GM18520 (cell line): ENCODE data around the gene SEC11A.
"Not testable (repeated sequence)": the region's sequence is repeated elsewhere in the genome, so short reads cannot be mapped to it uniquely, and the experiment has no call there.

ENCODE experiments used
- ATAC-seq: cut with Tn5 transposase; IDR thresholded peaks from one replicate; pipeline ENCODE4 v1.9.1; 2021; ENCODE audit not compliant: unreplicated experiment

The SEC11A gene

DNA sequence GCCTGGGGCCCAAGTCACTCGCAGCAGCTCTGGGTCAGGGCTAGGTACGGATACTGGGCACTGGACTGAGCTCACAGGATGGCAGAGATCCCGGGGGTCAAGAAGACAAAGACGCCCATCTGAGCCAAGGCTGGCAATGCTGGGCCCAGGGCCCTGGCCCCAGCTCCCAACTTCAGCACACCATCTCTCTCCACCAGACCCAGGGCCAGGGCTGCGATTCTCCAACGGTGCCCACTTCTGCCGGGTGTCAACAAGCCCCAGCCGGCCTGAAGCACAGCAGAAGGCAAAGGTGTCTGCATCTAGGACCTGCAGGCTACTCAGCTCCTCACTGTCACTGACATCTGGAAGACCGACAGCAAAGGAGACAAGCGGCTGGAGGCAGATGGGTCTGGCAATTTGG lies 70.4 kb downstream of the SEC11A start:
- no peak for ATAC-seq

DNA sequence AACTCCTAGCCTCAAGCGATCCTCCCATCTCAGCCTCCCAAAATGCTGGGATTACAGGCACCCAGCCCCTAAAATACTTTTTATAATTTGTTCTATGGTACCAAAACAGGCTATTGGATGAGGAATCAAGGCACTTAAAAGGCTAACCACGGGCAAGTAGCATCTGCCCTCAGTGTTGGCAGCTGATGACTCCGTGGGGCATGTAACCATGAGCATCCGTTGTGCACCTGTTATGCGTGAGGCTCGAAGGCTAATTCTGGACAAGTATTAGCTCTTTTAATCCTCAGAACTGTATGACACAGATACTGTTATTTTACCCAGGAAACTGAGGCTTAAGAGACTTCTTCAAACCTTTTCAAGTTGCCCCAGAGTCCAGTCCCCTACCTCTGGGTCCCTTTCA lies 72.1 kb downstream of the SEC11A start:
- ATAC-seq, result no peak

DNA sequence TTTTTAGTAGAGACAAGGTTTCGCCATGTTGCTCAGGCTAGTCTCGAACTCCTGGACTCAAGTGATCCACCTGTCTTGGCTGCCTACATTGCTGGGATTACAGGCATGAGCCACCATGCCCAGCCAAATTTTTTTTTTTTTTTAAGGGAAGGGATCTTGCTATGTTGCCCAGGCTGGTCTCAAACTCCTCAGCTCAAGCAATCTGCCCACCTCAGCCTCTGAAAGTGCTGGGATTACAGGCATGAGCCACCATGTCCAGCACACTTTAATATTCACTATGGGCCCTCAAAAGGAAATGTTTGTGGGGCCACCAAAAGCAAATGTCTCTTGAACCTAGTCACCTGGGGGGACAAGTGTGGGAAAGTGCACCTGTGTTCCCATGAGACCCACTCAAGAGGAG lies 73.3 kb downstream of the SEC11A start:
- not testable (repeated sequence) for ATAC-seq

DNA sequence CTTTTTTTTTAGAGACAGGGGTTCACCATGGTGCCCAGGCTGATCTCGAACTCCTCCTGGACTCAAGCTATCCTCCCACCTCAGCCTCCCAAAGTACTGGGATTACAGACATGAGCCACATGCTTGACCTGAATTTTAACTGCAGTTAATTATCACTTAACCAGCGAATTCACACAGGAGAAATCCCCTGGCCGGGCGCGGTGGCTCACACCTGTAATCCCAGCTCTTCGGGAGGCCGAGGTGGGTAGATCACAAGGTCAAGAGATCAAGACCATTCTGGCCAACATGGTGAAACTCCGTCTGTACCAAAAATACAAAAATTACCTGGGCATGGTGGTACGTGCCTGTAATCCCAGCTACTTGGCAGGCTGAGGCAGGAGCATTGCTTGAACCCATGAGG lies 74.1 kb downstream of the SEC11A start:
- ATAC-seq, result not testable (repeated sequence)

DNA sequence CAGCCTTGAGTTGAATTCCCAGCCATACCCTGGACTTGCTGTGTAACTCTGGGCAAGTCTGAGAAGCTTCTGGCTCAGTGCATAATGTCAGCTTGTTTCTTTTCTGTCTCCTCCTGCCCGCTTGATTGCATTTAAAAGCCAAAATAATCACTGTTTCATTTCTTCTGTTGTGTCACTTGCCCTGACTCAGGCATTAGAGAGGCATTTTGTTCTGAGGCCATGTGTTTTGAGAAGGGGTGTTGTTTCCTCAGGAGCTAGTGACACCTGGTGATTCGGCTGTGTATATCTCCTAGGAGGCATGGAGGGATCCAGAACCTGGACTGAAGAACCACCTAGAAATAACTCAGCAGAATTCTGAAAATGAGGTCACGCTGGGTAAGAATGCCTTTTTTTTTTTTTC lies 77.8 kb downstream of the SEC11A start:
- ATAC-seq, result no peak

DNA sequence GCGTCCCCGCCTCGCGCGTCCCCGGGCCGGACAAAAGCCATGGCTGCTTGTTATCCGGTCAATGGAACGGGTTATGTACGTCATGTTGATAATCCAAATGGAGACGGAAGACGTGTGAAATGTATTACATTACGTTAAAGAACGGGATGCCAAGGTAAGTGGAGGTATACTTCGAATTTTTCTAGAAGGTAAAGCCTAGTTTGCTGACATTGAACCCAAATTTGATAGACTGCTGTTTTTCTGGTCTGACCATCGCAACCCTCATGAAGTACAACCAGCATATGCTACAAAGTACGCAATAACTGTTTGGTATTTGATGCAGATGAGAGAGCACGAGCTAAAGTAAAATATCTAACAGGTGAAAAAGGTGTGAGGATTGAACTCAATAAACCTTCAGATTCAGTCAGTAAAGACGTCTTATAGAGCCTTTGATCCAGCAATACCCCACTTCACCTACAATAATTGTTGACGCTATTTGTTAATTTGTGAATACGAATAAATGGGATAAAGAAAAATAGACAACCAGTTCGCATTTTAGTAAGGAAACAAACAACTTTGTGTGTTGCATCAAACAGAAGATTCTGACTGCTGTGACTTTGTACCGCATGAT lies 81.6 kb downstream of the SEC11A start:
- no peak for ATAC-seq

DNA sequence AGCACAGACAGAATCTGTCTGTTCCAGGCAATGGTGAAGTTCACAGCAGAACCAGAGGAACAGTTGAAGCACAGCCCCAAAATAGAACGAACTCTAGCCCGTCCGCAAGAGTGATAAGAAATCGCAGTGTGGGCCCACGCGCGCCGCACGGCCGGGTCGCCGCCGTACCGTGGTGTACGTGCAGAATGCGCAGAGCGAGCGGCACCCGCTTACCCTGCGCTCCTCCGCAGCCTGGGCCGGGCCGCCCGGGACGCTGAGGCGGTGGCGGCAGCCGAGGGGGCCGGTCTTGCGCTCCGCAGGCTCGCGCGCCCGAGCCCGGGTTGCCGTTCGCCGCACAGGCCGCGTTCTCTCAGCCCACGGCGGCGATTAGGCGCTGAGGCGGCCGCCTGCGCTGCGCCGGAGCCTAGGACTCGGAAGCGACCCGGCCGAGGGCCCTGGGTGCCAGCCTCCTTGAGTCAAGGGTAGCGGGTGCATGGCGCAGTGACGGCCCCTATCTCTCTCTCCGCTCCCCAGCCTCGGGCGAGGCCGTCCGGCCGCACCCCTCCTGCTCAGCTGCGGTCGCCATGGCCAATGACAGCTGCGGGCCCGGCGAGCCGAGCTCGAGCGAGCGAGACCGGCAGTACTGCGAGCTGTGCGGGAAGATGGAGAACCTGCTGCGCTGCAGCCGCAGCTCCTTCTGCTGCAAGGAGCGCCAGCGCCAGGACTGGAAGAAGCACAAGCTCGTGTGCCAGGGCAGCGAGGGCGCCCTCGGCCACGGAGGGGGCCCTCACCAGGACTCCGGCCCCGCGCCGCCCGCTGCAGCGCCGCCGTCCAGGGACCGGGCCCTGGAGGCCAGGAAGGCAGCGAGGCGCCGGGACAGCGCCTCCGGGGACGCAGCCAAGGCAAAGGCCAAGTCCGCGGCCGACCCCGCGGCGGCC lies 82.4 kb downstream of the SEC11A start:
- peak; percentile 27 for ATAC-seq

DNA sequence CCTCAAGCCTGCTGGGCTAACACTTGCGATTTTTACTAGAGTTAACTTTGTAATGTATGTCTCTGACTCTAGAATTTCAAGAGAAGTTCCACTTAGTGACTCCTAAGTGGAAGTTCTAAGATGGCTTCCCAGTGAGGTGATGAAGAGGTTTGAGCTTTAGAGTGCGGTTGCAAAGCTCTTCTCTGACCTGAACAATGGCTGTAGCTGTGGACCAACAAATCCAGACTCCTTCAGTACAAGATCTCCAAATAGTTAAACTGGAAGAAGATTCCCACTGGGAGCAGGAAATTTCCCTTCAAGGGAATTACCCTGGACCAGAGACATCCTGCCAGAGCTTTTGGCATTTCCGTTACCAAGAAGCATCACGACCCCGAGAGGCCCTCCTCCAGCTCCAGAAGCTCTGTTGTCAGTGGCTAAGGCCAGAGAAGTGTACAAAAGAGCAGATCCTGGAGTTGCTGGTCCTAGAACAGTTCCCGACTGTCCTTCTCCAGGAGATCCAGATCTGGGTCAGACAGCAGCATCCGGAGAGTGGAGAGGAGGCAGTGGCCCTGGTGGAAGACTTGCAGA lies 84.2 kb downstream of the SEC11A start:
- ATAC-seq, result no peak

DNA sequence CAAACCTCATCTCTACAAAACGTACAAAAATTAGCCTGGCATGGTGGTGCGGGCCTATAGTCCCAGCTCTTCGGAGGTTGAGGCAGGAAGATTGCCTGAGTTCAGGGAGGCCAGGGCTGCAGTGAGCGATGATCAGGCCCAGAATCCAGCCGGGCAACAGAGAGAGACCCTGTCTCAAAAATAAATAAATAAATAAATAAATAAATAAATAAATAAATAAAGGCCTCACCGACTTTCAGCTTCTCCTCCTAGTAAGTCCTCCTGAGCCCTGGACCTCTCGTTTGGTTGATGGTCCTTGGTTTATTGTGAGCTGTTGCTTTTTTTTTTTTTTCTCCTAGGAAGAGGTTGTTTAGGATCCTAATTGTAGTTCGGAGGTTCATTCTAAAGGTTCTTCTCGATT lies 86.9 kb downstream of the SEC11A start:
- ATAC-seq, result no peak

DNA sequence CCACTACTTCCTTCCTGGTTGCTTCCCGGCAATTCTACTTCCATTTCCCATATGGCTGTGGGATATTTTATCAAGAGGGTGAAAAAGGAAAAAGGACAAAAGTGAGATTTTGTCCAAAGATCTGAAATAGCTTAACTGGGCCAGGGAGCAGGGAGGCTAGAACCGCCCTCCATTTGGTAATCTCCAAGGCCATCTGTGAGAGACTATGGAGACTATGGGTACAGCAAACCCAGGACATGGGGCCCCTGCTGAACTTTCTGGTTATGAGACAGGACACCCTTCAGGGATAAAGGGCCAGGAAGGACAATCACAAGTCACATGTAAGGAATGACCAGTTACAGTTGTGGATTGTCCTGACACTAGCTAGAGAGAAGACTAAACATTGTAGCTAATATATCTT lies 90.8 kb downstream of the SEC11A start:
- ATAC-seq, result no peak

DNA sequence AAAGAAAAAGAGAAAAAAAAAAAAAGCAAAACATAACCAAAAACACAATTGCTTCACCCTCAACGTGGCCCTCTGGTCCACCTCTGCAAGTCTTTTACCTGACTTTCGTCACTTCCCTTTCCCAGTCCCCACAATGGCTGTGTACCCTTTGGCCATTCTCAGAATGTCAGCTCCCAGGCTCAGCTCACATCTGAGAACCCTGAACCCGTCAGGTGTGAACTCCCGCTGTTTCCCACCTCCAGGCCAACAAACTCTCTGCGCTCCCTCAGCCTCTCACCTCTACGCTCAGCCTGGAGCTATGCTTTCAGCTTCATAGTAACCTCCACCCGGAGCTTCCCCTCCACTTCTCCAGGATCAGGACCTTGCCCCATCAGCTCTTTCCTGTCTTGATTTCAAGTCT lies 91.6 kb downstream of the SEC11A start:
- ATAC-seq, result no peak

DNA sequence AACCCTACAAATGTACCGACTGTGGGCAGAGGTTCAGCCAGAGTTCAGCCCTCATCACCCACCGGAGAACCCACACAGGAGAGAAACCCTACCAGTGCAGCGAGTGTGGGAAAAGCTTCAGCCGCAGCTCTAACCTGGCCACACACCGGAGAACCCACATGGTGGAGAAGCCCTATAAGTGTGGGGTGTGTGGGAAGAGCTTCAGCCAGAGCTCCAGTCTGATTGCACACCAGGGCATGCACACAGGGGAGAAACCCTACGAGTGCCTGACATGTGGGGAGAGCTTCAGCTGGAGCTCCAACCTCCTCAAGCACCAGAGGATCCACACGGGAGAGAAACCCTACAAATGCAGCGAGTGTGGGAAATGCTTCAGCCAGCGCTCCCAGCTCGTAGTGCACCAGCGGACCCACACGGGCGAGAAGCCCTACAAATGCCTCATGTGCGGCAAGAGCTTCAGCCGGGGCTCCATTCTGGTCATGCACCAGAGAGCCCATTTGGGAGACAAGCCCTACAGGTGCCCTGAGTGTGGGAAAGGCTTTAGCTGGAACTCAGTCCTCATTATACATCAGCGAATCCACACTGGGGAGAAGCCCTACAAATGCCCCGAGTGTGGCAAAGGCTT lies 94.5 kb downstream of the SEC11A start:
- ATAC-seq, result no peak

DNA sequence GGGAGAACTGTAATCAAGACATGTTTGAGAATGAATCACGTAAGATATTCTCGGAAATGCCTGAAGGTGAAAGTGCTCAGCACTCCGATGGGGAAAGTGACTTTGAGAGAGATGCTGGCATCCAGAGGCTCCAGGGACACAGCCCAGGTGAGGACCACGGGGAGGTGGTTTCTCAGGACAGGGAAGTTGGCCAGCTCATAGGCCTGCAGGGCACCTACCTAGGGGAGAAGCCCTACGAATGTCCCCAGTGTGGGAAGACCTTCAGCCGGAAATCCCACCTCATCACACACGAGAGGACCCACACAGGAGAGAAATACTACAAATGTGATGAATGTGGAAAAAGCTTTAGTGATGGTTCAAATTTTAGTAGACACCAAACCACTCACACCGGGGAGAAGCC lies 95.3 kb downstream of the SEC11A start:
- ATAC-seq, result no peak
